Measurements from ENCODE around the gene ADPRHL1. TPM values are rescaled to one million over a fixed set of nuclear protein-coding genes. Genes with fewer than 3 reads are reported as not detected.

The ADPRHL1 gene
- total and polyA plus RNA-seq, 2 experiments from 2014 or later = 1.0 to 1.1 TPM

- Histone ChIP-seq H3K36me3 (replicated peaks; ENCODE audit: insufficient read depth, low read depth) (no peaks in the 10 kb centered on the region), H3K4me1 (ENCODE audit: insufficient read depth) (peaks cover 11% of the 10 kb centered on the region), H3K9me3 (ENCODE audit: low read depth) (no peaks in the 10 kb centered on the region), H3K79me2 (no peaks in the 10 kb centered on the region), H3K4me3 (no peak overlapping the region), H4K20me1 (ENCODE audit: insufficient read depth, poor library complexity, severe bottlenecking) (no peaks in the 10 kb centered on the region), H2AFZ (no peak overlapping the region), H3K27ac (peak overlapping the region; percentile 85), H3K4me2 (peak overlapping the region; percentile 34), H3K27me3 (no peaks in the 10 kb centered on the region), H3K9me2 (replicated peaks; ENCODE audit: insufficient read depth) (no peaks in the 10 kb centered on the region)
- 86% methylated on average over 15 of the region's 38 CpGs for WGBS (ENCODE audit: low lambda C conversion rate, missing lambda C conversion rate)
- TF ChIP-seq EZH2 (IDR thresholded peaks at IDR 0.05; ENCODE audit: borderline replicate concordance) (no peak), CTCF (IDR thresholded peaks at IDR 0.05; ENCODE audit: poor library complexity) (no peak)
- no peak for DNase-seq (ENCODE audit: low spot score)
These were observed 32.3 kb downstream of the ADPRHL1 start for GRCh38 chr13:113420833-113421600.

GRCh38 chr13:113420232-113420631 is 33.1 kb downstream of the ADPRHL1 start:
- TF ChIP-seq CTCF (IDR thresholded peaks at IDR 0.05; ENCODE audit: poor library complexity) = no peak
- no peak for TF ChIP-seq EZH2 (IDR thresholded peaks at IDR 0.05; ENCODE audit: borderline replicate concordance)
- no peak for TF ChIP-seq EZH2phosphoT487 (IDR thresholded peaks at IDR 0.05; ENCODE audit: low read depth, severe bottlenecking, unreplicated experiment)
- no peaks in the 10 kb centered on the region for H3K9me2 ChIP-seq (replicated peaks; ENCODE audit: insufficient read depth)
- H3K27ac ChIP-seq = no peak overlapping the region
- no peaks in the 10 kb centered on the region for H4K20me1 ChIP-seq (ENCODE audit: insufficient read depth, poor library complexity, severe bottlenecking)
- H3K4me1 ChIP-seq (ENCODE audit: insufficient read depth) = peaks cover 11% of the 10 kb centered on the region
- H2AFZ ChIP-seq = no peak overlapping the region
- WGBS (ENCODE audit: low lambda C conversion rate, missing lambda C conversion rate) = 89% methylated on average over 15 of the region's 15 CpGs
- no peaks in the 10 kb centered on the region for H3K36me3 ChIP-seq (replicated peaks; ENCODE audit: insufficient read depth, low read depth)
- no peaks in the 10 kb centered on the region for H3K79me2 ChIP-seq
- DNase-seq (ENCODE audit: low spot score) = no peak
- no peaks in the 10 kb centered on the region for H3K27me3 ChIP-seq
- H3K4me3 ChIP-seq = no peak overlapping the region
- H3K9me3 ChIP-seq (ENCODE audit: low read depth) = no peaks in the 10 kb centered on the region
- no peak overlapping the region for H3K4me2 ChIP-seq

GRCh38 chr13:113419531-113420193 is 33.6 kb downstream of the ADPRHL1 start:
- Histone ChIP-seq H3K4me3 (no peak overlapping the region), H3K27ac (no peak overlapping the region), H3K36me3 (replicated peaks; ENCODE audit: insufficient read depth, low read depth) (no peaks in the 10 kb centered on the region), H3K9me3 (ENCODE audit: low read depth) (no peaks in the 10 kb centered on the region), H2AFZ (no peak overlapping the region), H4K20me1 (ENCODE audit: insufficient read depth, poor library complexity, severe bottlenecking) (no peaks in the 10 kb centered on the region), H3K27me3 (no peaks in the 10 kb centered on the region), H3K9me2 (replicated peaks; ENCODE audit: insufficient read depth) (no peaks in the 10 kb centered on the region), H3K4me2 (no peak overlapping the region), H3K79me2 (no peaks in the 10 kb centered on the region), H3K4me1 (ENCODE audit: insufficient read depth) (peaks cover 11% of the 10 kb centered on the region)
- no peak for TF ChIP-seq EZH2phosphoT487 (IDR thresholded peaks at IDR 0.05; ENCODE audit: low read depth, severe bottlenecking, unreplicated experiment)
- TF ChIP-seq CTCF (IDR thresholded peaks at IDR 0.05; ENCODE audit: poor library complexity) = no peak
- TF ChIP-seq EZH2 (IDR thresholded peaks at IDR 0.05; ENCODE audit: borderline replicate concordance) = no peak
- 91% methylated on average over 18 of the region's 18 CpGs for WGBS (ENCODE audit: low lambda C conversion rate, missing lambda C conversion rate)
- DNase-seq (ENCODE audit: low spot score) = no peak
